ENCODE results near the gene MGRN1.

The MGRN1 gene

GRCh38 chr16:4606354-4606753 is 18.3 kb upstream of the MGRN1 start:
- DNase-seq: no peak

GRCh38 chr16:4607841-4608703 is 16.6 kb upstream of the MGRN1 start:
- no peak for DNase-seq

GRCh38 chr16:4608704-4608980 is 16.0 kb upstream of the MGRN1 start:
- DNase-seq: no peak

- no peak for DNase-seq
These were observed 15.2 kb upstream of the MGRN1 start for GRCh38 chr16:4609200-4610010.

- DNase-seq: no peak
These were observed 14.3 kb upstream of the MGRN1 start for GRCh38 chr16:4610011-4611005.

- DNase-seq: no peak
These were observed 13.1 kb upstream of the MGRN1 start for GRCh38 chr16:4611337-4612021.

GRCh38 chr16:4612474-4612931 is 12.1 kb upstream of the MGRN1 start:
- DNase-seq: peak; percentile 18

GRCh38 chr16:4612977-4613635 is 11.5 kb upstream of the MGRN1 start:
- DNase-seq: no peak

- DNase-seq: peak; percentile 69
These were observed 10.7 kb upstream of the MGRN1 start for GRCh38 chr16:4613636-4614570.

GRCh38 chr16:4614571-4615383 is 9.8 kb upstream of the MGRN1 start, which contains the start of gene UBALD1:
UBALD1 (minus strand) TSS chr16:4614888; CDS start chr16:4614797, 91 bp downstream.
- peak; percentile 88 for DNase-seq

- DNase-seq: peak; percentile 27
These were observed 9.1 kb upstream of the MGRN1 start for GRCh38 chr16:4615384-4616046.

- peak; percentile 100 for DNase-seq
These were observed 8.4 kb upstream of the MGRN1 start for GRCh38 chr16:4616047-4616811.

- no peak for DNase-seq
These were observed 6.7 kb upstream of the MGRN1 start for GRCh38 chr16:4617880-4618279.

GRCh38 chr16:4618645-4619418 is 5.8 kb upstream of the MGRN1 start:
- DNase-seq: no peak

GRCh38 chr16:4623593-4623992 is 1.0 kb upstream of the MGRN1 start:
- DNase-seq: no peak

GRCh38 chr16:4624827-4625559 is 367 bp downstream of the MGRN1 start:
- peak; percentile 86 for DNase-seq

Data from activated CD4-positive, alpha-beta T cell treated with anti-CD3 and anti-CD28 coated beads for 48 hours (primary cell).